ENCODE results near the gene STX12. TPM values are rescaled to one million over a fixed set of nuclear protein-coding genes. Genes with fewer than 3 reads are reported as not detected.
"Not testable (repeated sequence)": the region's sequence is repeated elsewhere in the genome, so short reads cannot be mapped to it uniquely, and the experiment has no call there.

STX12 gene
- total RNA-seq, 1 experiment from 2014 or later, result 24.3 TPM

DNA sequence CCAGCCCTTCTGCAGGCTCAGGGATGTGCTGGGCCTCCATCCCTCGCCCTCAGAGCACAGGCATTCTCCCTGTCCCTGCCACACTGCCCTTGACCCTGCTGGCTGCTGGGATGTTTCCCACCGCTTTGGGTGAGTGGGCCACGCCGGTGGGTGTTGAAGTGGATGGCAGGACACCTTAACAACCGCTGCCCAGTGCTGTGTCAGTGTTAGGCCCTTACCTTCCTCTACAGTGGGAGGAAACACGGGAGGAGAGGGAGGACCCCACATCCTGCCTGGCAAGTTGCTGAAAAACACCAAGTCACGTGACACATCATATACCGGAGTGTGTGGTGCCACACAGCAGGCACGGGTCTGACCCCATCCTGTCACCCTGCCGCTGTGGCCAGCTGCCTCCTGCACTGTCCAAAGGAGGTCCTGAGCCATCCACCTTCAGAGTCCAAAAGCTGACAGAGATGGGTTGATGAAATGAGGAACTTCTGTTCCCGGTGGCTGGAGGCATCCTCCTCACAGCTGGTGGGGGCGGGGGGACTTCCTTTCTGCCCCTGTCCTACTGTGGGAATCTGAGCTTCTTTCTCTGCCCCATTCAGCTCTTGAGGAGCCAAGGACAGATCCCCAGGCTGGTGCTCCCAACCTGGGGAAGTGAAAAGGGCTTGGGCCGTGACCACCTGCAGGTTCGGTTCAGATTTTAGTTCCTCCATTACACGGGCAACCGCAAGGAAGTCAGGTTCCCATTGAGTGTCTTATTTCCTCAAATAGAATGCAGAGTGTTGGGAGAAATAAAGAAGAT is 96.1 kb downstream of the STX12 start:
- no peak for DNase-seq (ENCODE audit: low spot score)

DNA sequence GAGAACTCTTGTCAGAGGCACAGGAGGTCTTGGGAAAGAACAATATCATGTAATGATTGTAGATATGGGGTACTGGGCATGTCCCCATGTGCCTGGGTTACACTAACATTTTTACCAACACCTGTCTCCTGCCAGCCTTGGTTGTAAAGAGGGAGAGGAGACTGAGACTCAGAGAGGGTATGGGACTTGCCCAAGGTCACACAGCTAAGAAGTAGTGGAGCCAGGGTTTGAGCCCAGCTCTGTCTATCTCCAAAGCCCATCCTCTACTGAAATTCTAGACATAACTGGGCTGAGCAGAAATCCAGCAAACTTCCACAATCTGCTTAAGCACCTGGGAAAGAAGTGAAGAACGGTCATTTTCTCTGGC is 96.7 kb downstream of the STX12 start:
- no peak for DNase-seq (ENCODE audit: low spot score)

DNA sequence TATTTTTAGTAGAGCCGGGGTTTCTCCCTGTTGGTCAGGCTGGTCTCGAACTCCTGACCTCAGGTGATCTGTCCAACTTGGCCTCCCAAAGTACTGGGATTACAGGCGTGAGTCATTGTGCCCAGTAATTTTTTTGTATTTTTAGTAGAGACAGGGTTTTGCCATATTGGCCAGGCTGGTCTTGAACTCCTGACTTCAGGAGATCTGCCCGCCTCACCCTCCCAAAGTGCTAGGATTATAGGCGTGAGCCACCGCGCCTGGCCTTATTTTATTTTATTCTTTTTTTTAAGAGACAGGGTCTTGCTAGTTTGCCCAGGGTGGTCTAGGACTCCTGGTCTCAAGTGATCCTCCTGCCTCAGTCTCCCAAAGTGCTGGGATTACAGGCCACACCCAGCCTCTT is 98.1 kb downstream of the STX12 start:
- DNase-seq (ENCODE audit: low spot score), result not testable (repeated sequence)

DNA sequence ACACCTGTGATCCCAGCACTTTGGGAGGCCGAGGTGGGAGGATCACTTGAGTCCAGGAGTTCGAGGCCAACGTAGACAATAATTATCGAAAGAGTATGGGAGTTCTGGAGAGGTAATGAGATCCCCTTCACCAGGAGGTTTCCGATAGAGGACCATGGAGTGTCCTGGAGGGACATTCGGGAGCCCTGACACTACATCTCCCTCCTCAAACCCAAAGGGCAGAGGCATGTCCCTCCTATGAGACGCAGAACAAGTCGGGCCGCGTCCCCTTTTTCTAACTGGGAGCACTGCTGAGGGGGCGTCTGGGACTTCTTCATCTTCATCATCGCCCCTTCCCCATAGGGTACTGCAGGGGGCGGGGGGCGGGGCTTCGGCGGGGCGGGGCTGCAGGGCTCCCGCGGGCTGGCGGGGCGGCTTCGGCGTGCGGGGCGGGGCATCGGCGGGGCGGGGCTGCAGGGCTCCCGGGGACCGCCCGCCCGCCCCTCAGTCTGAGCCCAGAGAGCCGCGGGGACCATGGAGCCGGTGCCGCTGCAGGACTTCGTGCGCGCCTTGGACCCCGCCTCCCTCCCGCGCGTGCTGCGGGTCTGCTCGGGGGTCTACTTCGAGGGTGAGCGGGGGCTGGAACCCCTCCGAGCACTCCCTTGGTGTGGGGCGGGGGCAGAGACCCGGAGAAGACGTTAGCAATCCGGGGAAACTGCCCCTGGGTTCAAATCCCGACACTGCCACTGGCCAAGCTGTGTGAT is 99.2 kb downstream of the STX12 start, which contains the start of gene THEMIS2:
THEMIS2 (plus strand) TSS at position 486 of the 743 bp plus-strand sequence; CDS start at position 514, 28 bp downstream.
- no peak for DNase-seq (ENCODE audit: low spot score)

DNA sequence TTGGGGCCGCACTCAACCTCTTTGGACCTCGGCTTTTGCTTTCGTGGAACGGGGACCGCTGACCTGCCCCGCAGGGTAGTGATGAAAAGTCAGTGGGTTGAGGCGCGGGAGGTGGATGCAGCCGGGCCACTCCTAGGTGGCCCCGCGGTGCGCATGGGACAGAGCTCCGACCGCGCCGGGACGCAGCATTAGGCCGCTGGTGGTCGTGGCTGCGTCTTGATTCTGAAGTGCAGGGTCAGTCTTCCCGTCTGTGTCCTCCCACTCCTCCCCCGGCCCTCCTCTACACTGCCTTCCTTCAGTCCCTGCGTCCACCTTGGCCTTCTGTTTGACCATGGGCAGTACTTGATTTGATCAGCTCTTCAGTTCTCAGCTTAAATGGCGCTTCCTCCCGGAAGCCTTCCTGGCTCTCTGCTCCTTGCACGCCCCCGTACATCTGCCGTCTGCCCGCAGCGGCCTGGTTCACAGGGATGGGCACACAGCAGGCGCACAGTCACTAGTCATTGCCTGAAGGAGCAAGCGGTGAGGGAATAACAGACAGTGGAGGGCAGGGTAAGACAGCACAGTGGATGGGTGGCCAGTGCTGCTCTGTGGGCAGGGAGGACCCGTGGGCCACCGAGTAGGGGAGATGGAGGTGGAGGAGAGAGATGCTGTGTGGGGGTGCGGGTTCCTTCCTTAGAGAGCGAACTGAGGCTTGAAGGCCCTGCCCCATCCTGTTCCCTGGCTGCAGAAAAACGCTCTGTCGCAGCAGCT is 100.0 kb downstream of the STX12 start:
- no peak for DNase-seq (ENCODE audit: low spot score)

DNA sequence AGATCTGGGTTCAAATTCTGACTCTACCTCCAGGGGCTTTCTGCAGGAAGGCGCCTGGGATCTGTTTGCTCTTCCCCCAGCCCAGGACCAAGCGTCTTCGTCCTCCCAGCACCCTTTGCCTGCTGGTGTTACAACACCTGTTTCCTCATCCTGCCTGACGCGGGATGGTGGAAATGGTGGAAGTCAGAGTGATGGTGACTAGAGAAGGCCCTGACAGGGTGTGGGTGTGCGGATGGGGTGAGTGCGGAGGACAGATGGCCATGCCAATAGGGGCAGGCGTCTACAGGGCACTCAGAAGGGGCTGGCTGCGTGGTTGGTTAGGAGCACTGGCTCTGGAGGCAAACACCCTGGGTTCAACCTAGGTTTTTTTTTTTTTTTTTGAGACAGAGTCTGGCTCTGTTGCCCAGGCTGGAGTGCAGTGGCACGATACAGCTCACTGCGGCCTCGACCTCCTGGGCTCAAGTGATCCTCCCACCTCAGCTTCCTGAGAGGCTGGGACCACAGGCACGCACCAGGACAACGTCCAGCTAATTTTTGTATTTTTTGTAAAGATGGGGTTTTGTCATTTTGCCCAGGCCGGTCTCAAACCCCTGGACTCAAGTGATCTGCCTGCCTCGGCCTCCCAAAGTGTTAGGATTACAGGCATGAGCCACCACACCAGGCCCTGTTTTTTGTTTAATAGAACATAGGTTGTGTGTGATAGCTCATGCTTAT is 100.8 kb downstream of the STX12 start:
- DNase-seq (ENCODE audit: low spot score), result no peak

Other genes with a start within 250 kb of the STX12 start
- 2.0 and 3.6 TPM in 2 replicates for gene AHDC1, start 169.1 kb upstream of the STX12 start, total RNA-seq (2014; rRNA removed; shearing (Covaris generic))
- not detected in 2 replicates for gene FGR, start 138.0 kb upstream of the STX12 start, total RNA-seq (2014; rRNA removed; shearing (Covaris generic))
- 257 and 342 TPM in 2 replicates for gene IFI6, start 101.0 kb upstream of the STX12 start, total RNA-seq (2014; rRNA removed; shearing (Covaris generic))
- 10.8 and 12.6 TPM in 2 replicates for gene FAM76A, start 47.3 kb upstream of the STX12 start, total RNA-seq (2014; rRNA removed; shearing (Covaris generic))
- 32.8 and 45.9 TPM in 2 replicates for gene PPP1R8, start 57.6 kb downstream of the STX12 start, total RNA-seq (2014; rRNA removed; shearing (Covaris generic))
- 0.75 and 2.6 TPM in 2 replicates for gene THEMIS2, start 99.3 kb downstream of the STX12 start, total RNA-seq (2014; rRNA removed; shearing (Covaris generic))
- 78.6 and 83.9 TPM in 2 replicates for gene RPA2, start 141.4 kb downstream of the STX12 start, total RNA-seq (2014; rRNA removed; shearing (Covaris generic))
- gene SMPDL3B, start 161.8 kb downstream of the STX12 start, total RNA-seq (2014; rRNA removed; shearing (Covaris generic)), result 0.23 and 1.6 TPM in 2 replicates
- gene XKR8, start 186.8 kb downstream of the STX12 start, total RNA-seq (2014; rRNA removed; shearing (Covaris generic)), result not detected in 2 replicates

Data from H4 (cell line).